Activated CD8-positive, alpha-beta T cell treated with anti-CD3 and anti-CD28 coated beads, Interleukin-2, amount 10 ng/mL, durations not matched to agents 7 days and 5 days (primary cell): ENCODE results near the gene GINS1. TPM values are rescaled to one million over a fixed set of nuclear protein-coding genes. Genes with fewer than 3 reads are reported as not detected.

ENCODE experiments used
- ATAC-seq: fragments of 150-1000 bp; cut with Tn5 transposase; one replicate; pipeline ENCODE4 v1.10.0; 2021; ENCODE audit warnings: moderate library complexity
- CTCF ChIA-PET: fragments of 350-600 bp; sonication (Branson Sonifier 250); formaldehyde crosslinking; loops from one replicate; lab custom pipeline; 2021; ENCODE audit warnings: antibody characterized with exemption; lab: Charles Lee
- POLR2A ChIA-PET: fragments of 350-600 bp; sonication (Branson Sonifier 250); formaldehyde crosslinking; loops from one replicate; lab custom pipeline; 2021; ENCODE audit warnings: antibody characterized with exemption; lab: Charles Lee
- DNase-seq: peaks from one replicate; pipeline ENCODE4 v3.0.0-alpha.2; 2020
- H3K27ac Mint-ChIP-seq: one replicate; pipeline ENCODE4 v1.8.0; 2021; ENCODE audit warnings: mild to moderate bottlenecking, mixed read lengths
- H3K27me3 Mint-ChIP-seq: one replicate; pipeline ENCODE4 v1.8.0; 2021; ENCODE audit warnings: low read depth, mixed read lengths
- H3K36me3 Mint-ChIP-seq: one replicate; pipeline ENCODE4 v1.8.0; 2021; ENCODE audit warnings: low read depth, mixed read lengths
- H3K4me1 Mint-ChIP-seq: one replicate; pipeline ENCODE4 v1.8.0; 2021; ENCODE audit warnings: low read depth, mixed read lengths
- H3K4me3 Mint-ChIP-seq: one replicate; pipeline ENCODE4 v1.8.0; 2021; ENCODE audit warnings: mild to moderate bottlenecking, mixed read lengths
- H3K9me3 Mint-ChIP-seq: one replicate; pipeline ENCODE4 v1.8.0; 2022; ENCODE audit warnings: mixed read lengths; ENCODE audit not compliant: insufficient read depth
- total RNA-seq, 2 experiments: library from RNA; stranded (reverse); gene quantifications; one replicate each; pipeline ENCODE4 v1.2.3, GENCODE V29; 2021

Gene GINS1
- total RNA-seq, 2 experiments from 2014 or later, result 40.8 to 41.6 TPM

GRCh38 chr20:25424536-25424935 lies 17.1 kb downstream of the GINS1 start:
- ChIA-PET CTCF (no interaction called here), POLR2A (no interaction called here)
- ATAC-seq, result no peak
- no peaks in the 10 kb centered on the region for H3K9me3 Mint-ChIP-seq
- no peak overlapping the region for H3K4me3 Mint-ChIP-seq
- H3K27ac Mint-ChIP-seq, result no peak overlapping the region
- no peaks in the 10 kb centered on the region for H3K27me3 Mint-ChIP-seq
- peaks cover 9% of the 10 kb centered on the region for H3K4me1 Mint-ChIP-seq
- DNase-seq, result no peak
- peaks cover 56% of the 10 kb centered on the region for H3K36me3 Mint-ChIP-seq

GRCh38 chr20:25437153-25437581 lies 29.7 kb downstream of the GINS1 start:
- Mint-ChIP-seq H3K27ac (no peak overlapping the region), H3K4me1 (peaks cover 6% of the 10 kb centered on the region), H3K27me3 (no peaks in the 10 kb centered on the region), H3K4me3 (no peak overlapping the region), H3K9me3 (no peaks in the 10 kb centered on the region), H3K36me3 (peaks cover 46% of the 10 kb centered on the region)
- POLR2A ChIA-PET, result no interaction called here
- CTCF ChIA-PET, result no interaction called here
- ATAC-seq, result no peak
- DNase-seq, result no peak

GRCh38 chr20:25439328-25439727 lies 31.9 kb downstream of the GINS1 start:
- no peak overlapping the region for H3K27ac Mint-ChIP-seq
- H3K4me3 Mint-ChIP-seq, result no peak overlapping the region
- no peaks in the 10 kb centered on the region for H3K27me3 Mint-ChIP-seq
- no peak for DNase-seq
- ChIA-PET CTCF (no interaction called here), POLR2A (no interaction called here)
- ATAC-seq, result no peak
- no peaks in the 10 kb centered on the region for H3K9me3 Mint-ChIP-seq
- peaks cover 43% of the 10 kb centered on the region for H3K36me3 Mint-ChIP-seq
- H3K4me1 Mint-ChIP-seq, result peaks cover 6% of the 10 kb centered on the region

- DNase-seq, result no peak
- H3K9me3 Mint-ChIP-seq, result no peaks in the 10 kb centered on the region
- H3K27ac Mint-ChIP-seq, result no peak overlapping the region
- H3K4me3 Mint-ChIP-seq, result no peak overlapping the region
- ChIA-PET POLR2A (no interaction called here), CTCF (no interaction called here)
- no peak for ATAC-seq
- no peaks in the 10 kb centered on the region for H3K27me3 Mint-ChIP-seq
- peaks cover 4% of the 10 kb centered on the region for H3K4me1 Mint-ChIP-seq
- peaks cover 49% of the 10 kb centered on the region for H3K36me3 Mint-ChIP-seq
These were observed 37.1 kb downstream of the GINS1 start for GRCh38 chr20:25444556-25444955.

- DNase-seq, result no peak
- POLR2A ChIA-PET, result no interaction called here
- H3K27me3 Mint-ChIP-seq, result no peaks in the 10 kb centered on the region
- no peak overlapping the region for H3K4me3 Mint-ChIP-seq
- H3K36me3 Mint-ChIP-seq, result peaks cover 43% of the 10 kb centered on the region
- peaks cover 4% of the 10 kb centered on the region for H3K4me1 Mint-ChIP-seq
- no peaks in the 10 kb centered on the region for H3K9me3 Mint-ChIP-seq
- no peak for ATAC-seq
- H3K27ac Mint-ChIP-seq, result no peak overlapping the region
- CTCF ChIA-PET, result no interaction called here
These were observed 40.2 kb downstream of the GINS1 start for GRCh38 chr20:25447671-25448070.

GRCh38 chr20:25452333-25452732 lies 44.9 kb downstream of the GINS1 start:
- ChIA-PET CTCF (no interaction called here), POLR2A (no interaction called here)
- no peak overlapping the region for H3K27ac Mint-ChIP-seq

GRCh38 chr20:25453035-25453810 lies 45.8 kb downstream of the GINS1 start:
- DNase-seq (no peak), ATAC-seq (no peak)
- Mint-ChIP-seq H3K27me3 (no peaks in the 10 kb centered on the region), H3K4me3 (no peak overlapping the region), H3K36me3 (peaks cover 9% of the 10 kb centered on the region), H3K4me1 (no peaks in the 10 kb centered on the region), H3K27ac (no peak overlapping the region), H3K9me3 (no peaks in the 10 kb centered on the region)
- ChIA-PET CTCF (no interaction called here), POLR2A (no interaction called here)

More at GRCh38 chr20:25452333-25452732, 44.9 kb downstream of the GINS1 start:
- DNase-seq, result no peak
- no peaks in the 10 kb centered on the region for H3K27me3 Mint-ChIP-seq
- no peaks in the 10 kb centered on the region for H3K9me3 Mint-ChIP-seq
- H3K4me3 Mint-ChIP-seq, result no peak overlapping the region
- no peaks in the 10 kb centered on the region for H3K4me1 Mint-ChIP-seq
- ATAC-seq, result no peak
- peaks cover 18% of the 10 kb centered on the region for H3K36me3 Mint-ChIP-seq

GRCh38 chr20:25454153-25454900 lies 46.9 kb downstream of the GINS1 start:
- no peak overlapping the region for H3K27ac Mint-ChIP-seq
- H3K36me3 Mint-ChIP-seq, result no peaks in the 10 kb centered on the region
- H3K9me3 Mint-ChIP-seq, result no peaks in the 10 kb centered on the region
- no peak for DNase-seq
- ChIA-PET CTCF (no interaction called here), POLR2A (no interaction called here)
- no peak for ATAC-seq
- H3K4me3 Mint-ChIP-seq, result no peak overlapping the region
- no peaks in the 10 kb centered on the region for H3K4me1 Mint-ChIP-seq
- no peaks in the 10 kb centered on the region for H3K27me3 Mint-ChIP-seq

DNA sequence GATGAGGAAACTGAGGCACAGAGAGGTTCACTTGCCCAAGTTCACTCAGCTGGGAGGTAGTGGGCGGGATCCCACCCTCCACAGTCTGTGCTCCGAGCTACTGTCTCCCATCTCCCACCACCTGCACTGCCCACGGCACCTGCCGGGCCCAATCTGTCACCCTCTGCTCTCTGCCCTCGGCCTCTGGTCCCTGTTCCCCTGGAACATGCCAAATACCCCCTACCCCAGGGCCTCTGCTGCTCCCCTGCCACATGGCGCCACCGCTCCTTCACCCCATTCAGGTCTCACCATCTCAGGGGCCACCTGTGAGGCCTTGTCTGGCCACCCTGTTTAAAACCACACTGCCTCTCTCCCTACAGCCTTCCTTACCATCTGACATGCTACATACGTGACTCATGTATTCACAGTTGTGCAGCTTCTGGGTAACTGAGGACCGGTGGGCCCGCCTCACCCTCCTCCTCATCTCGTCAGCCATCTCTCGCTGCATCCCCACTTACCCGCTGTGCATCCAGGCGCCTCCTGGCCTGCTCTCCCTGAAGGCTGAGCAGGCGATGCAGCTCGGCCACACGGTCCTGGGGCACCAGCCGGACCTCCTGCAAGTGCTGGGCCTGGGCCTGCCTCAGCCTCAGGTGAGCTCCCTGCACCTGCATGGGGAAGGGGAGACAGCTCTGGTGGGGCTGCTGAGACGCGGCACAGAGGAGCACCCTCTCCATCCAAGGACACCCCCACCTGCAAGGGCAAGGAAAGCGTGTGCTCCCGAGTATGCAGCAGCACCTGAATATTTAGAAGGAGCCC lies 50.6 kb downstream of the GINS1 start:
- Mint-ChIP-seq H3K9me3 (no peaks in the 10 kb centered on the region), H3K4me1 (peaks cover 3% of the 10 kb centered on the region), H3K27ac (no peak overlapping the region), H3K4me3 (no peak overlapping the region), H3K36me3 (no peaks in the 10 kb centered on the region), H3K27me3 (no peaks in the 10 kb centered on the region)
- DNase-seq (no peak), ATAC-seq (no peak)
- ChIA-PET CTCF (no interaction called here), POLR2A (no interaction called here)

- Mint-ChIP-seq H3K4me3 (no peak overlapping the region), H3K27ac (no peak overlapping the region), H3K27me3 (no peaks in the 10 kb centered on the region), H3K36me3 (no peaks in the 10 kb centered on the region), H3K4me1 (peaks cover 3% of the 10 kb centered on the region), H3K9me3 (no peaks in the 10 kb centered on the region)
- no peak for DNase-seq
- ATAC-seq, result no peak
- ChIA-PET POLR2A (interaction anchor here (1.2 kb wide), 1 partner anchor 9 kb away, joined by 3 read pairs; no protein-coding TSS in a partner anchor), CTCF (no interaction called here)
These were observed 51.8 kb downstream of the GINS1 start for GRCh38 chr20:25459111-25459830.

DNA sequence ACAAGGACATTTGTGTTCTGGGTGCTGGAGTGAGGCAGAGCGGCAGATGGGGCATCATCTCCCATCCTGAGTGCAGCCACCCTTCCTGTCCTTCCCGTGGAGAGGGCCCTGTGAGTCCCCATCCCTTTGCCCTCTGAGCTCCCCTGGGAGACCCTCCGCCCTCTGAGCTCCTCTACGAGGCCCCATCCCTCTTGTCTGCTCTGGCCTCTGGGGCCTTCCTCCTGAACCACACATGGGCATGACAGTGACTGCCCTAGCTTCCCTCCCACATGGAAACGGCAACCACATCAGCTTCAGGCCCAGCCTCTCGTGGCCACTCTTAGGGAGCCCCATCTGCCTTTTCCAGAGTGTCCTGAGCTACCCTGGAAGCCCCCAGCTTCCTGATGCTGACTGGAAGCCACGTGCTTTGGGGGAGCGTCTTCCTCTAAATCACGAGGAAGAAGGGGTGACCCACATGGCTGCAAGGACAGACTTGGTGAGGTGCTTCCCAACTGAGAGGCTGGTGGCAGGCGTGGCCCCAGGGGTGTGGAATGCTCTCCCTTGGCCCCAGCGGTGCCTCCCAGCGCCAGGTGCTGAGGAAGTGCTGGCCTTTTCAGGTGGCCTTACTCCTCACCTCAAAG lies 52.6 kb downstream of the GINS1 start:
- no peak overlapping the region for H3K4me3 Mint-ChIP-seq
- ATAC-seq (no peak), DNase-seq (no peak)
- no peak overlapping the region for H3K27ac Mint-ChIP-seq
- H3K27me3 Mint-ChIP-seq, result no peaks in the 10 kb centered on the region
- H3K4me1 Mint-ChIP-seq, result peaks cover 3% of the 10 kb centered on the region
- CTCF ChIA-PET, result no interaction called here
- POLR2A ChIA-PET, result interaction anchor here (1.2 kb wide), 1 partner anchor 10 kb away, joined by 3 read pairs; no protein-coding TSS in a partner anchor
- H3K36me3 Mint-ChIP-seq, result no peaks in the 10 kb centered on the region
- H3K9me3 Mint-ChIP-seq, result no peaks in the 10 kb centered on the region
